Endothelial cell of umbilical vein (primary cell): ENCODE measurements around the gene CNTNAP1. TPM values are rescaled to one million over a fixed set of nuclear protein-coding genes. Genes with fewer than 3 reads are reported as not detected.

ENCODE experiments used
- BruUV-seq: library from RNA; stranded (reverse); fragments of 400-500 nt; replicated peaks from 2 replicates; lab custom pipeline; 2021; lab: Mats Ljungman, UMichigan
- CTCF ChIA-PET: fragments of 300-600, 350-600 bp; sonication (Branson Sonifier 250); formaldehyde crosslinking; loops from one replicate; lab custom pipeline; 2021; ENCODE audit warnings: antibody characterized with exemption, inconsistent platforms; lab: Charles Lee
- POLR2A ChIA-PET: fragments of 300-600, 350-600 bp; sonication (Branson Sonifier 250); formaldehyde crosslinking; loops from one replicate; lab custom pipeline; 2021; ENCODE audit warnings: antibody characterized with exemption, inconsistent platforms; lab: Charles Lee
- DNase-seq: peaks from one replicate; pipeline ENCODE4 v3.0.0-alpha.2; 2011; ENCODE audit warnings: low read depth, low spot score
- FAIRE-seq: peaks from 2 replicates; lab custom pipeline; 2011; peaks lifted over from hg19 to GRCh38; lab: Jason Lieb, UNC
- H2AFZ ChIP-seq: 2 replicates; pipeline ENCODE4 v1.6.0; 2012; ENCODE audit warnings: low read depth, low read length, control low read depth, inconsistent platforms
- H3K27ac ChIP-seq: 2 replicates; pipeline ENCODE4 v1.5.1; 2011; ENCODE audit warnings: low read depth, mild to moderate bottlenecking, control low read depth, low read length, moderate library complexity; ENCODE audit not compliant: insufficient read depth
- H3K27me3 ChIP-seq, 2 experiments: 2 replicates each; pipeline versions ENCODE4 v1.6.0 to v1.6.1; 2011; ENCODE audit warnings: low read length in 2 of 2, mixed read lengths in 1 of 2; ENCODE audit not compliant: control insufficient read depth in 2 of 2, insufficient read depth in 2 of 2
- H3K36me3 ChIP-seq, 2 experiments: 2 replicates in 1 of 2; 3 replicates in 1 of 2; pipeline ENCODE4 v1.5.1; 2011; ENCODE audit warnings: low read length in 2 of 2, mild to moderate bottlenecking in 1 of 2, moderate library complexity in 1 of 2; ENCODE audit not compliant: control insufficient read depth in 2 of 2, insufficient read depth in 2 of 2; ENCODE audit errors: extremely low read depth in 1 of 2
- H3K4me1 ChIP-seq: 3 replicates; pipeline ENCODE4 v1.5.1; 2011; ENCODE audit warnings: mild to moderate bottlenecking, low read length; ENCODE audit not compliant: control insufficient read depth, insufficient read depth; ENCODE audit errors: extremely low read depth
- H3K4me2 ChIP-seq: 2 replicates; pipeline ENCODE4 v1.6.1; 2011; ENCODE audit warnings: low read length, control low read depth, mixed read lengths; ENCODE audit not compliant: insufficient read depth
- H3K4me3 ChIP-seq, 3 experiments: fragments of 200-600 bp in 1 of 3; sonication (generic), shearing (Covaris generic) in 1 of 3; replicated peaks in 1 of 3; 2 replicates each; pipeline ENCODE4 v1.5.1; 2011 to 2016; ENCODE audit warnings: control low read depth in 3 of 3, low read length in 3 of 3, mild to moderate bottlenecking in 2 of 3, inconsistent platforms in 1 of 3, low read depth in 1 of 3, moderate library complexity in 1 of 3; ENCODE audit not compliant: insufficient read depth in 1 of 3
- H3K79me2 ChIP-seq: 2 replicates; pipeline ENCODE4 v1.6.0; 2012; ENCODE audit warnings: low read length, inconsistent platforms; ENCODE audit not compliant: control insufficient read depth, insufficient read depth
- H3K9ac ChIP-seq: replicated peaks from 2 replicates; pipeline ENCODE3; 2011; ENCODE audit warnings: low read length, control low read depth; ENCODE audit not compliant: insufficient read depth; ENCODE audit errors: extremely low read depth
- H3K9me1 ChIP-seq: replicated peaks from 3 replicates; pipeline ENCODE4 v1.6.0; 2011; ENCODE audit warnings: mild to moderate bottlenecking, low read length; ENCODE audit not compliant: control insufficient read depth, insufficient read depth; ENCODE audit errors: extremely low read depth
- H3K9me3 ChIP-seq: replicated peaks from 2 replicates; pipeline ENCODE4 v1.5.1; 2012; ENCODE audit warnings: low read length, inconsistent platforms; ENCODE audit not compliant: control insufficient read depth, insufficient read depth
- H4K20me1 ChIP-seq: replicated peaks from 2 replicates; pipeline ENCODE3; 2011; ENCODE audit warnings: mild to moderate bottlenecking, low read length; ENCODE audit not compliant: control insufficient read depth, insufficient read depth; ENCODE audit errors: extremely low read depth
- CTCF ChIP-seq, 2 donors: IDR thresholded peaks; 1 replicate in 1 of 2; 2 replicates in 1 of 2; pipeline ENCODE4 v1.5.1; 2011; ENCODE audit warnings: low read length in 2 of 2, mild to moderate bottlenecking in 2 of 2, moderate library complexity in 2 of 2, control low read depth in 1 of 2, inconsistent platforms in 1 of 2, low read depth in 1 of 2; ENCODE audit not compliant: insufficient read depth in 1 of 2; ENCODE audit errors: extremely low read depth in 1 of 2
- EZH2 ChIP-seq: IDR thresholded peaks from 2 replicates; pipeline ENCODE4 v1.6.1; 2012; ENCODE audit warnings: borderline replicate concordance, low read depth, mild to moderate bottlenecking, moderate library complexity, low read length, inconsistent platforms; ENCODE audit not compliant: severe bottlenecking
- FOS ChIP-seq: IDR thresholded peaks from 2 replicates; pipeline ENCODE4 v1.6.1; 2011; ENCODE audit warnings: mild to moderate bottlenecking, low read length, moderate library complexity, borderline replicate concordance; ENCODE audit not compliant: insufficient read depth
- GATA2 ChIP-seq: IDR thresholded peaks from 2 replicates; pipeline ENCODE4 v1.7.0; 2011; ENCODE audit warnings: low read depth, mild to moderate bottlenecking, moderate library complexity, mixed read lengths, low read length; ENCODE audit not compliant: insufficient read length, insufficient read depth
- JUN ChIP-seq: IDR thresholded peaks from 2 replicates; pipeline ENCODE4 v1.6.1; 2011; ENCODE audit warnings: borderline replicate concordance, low read depth; ENCODE audit not compliant: insufficient read length, insufficient read depth
- MAX ChIP-seq: IDR thresholded peaks from 2 replicates; pipeline ENCODE4 v1.6.1; 2011; ENCODE audit not compliant: insufficient read depth, insufficient read length
- MYC ChIP-seq: IDR thresholded peaks from one replicate; pipeline ENCODE4 v1.6.1; 2011; ENCODE audit warnings: mild to moderate bottlenecking, low read depth, low read length
- POLR2A ChIP-seq: IDR thresholded peaks from 2 replicates; pipeline ENCODE4 v1.6.1; 2012; ENCODE audit warnings: low read depth, mild to moderate bottlenecking, control low read depth, low read length
- POLR2AphosphoS5 ChIP-seq: IDR thresholded peaks from 2 replicates; pipeline ENCODE4 v1.6.1; 2012; ENCODE audit warnings: low read depth, mild to moderate bottlenecking, control low read depth, low read length, moderate library complexity; ENCODE audit not compliant: insufficient read depth
- dilution Hi-C: fragments of 300-500 bp; cut with MboI; formaldehyde crosslinking; loops from one replicate; pipeline ENCODE4 v1.15.0; 2019; ENCODE audit warnings: low sequenced_read_pairs; ENCODE audit not compliant: extremely low pct_ligation_motif_present
- intact Hi-C: fragments of 100-400 bp; cut with micrococcal nuclease; formaldehyde crosslinking; loops from one replicate; pipeline ENCODE4 v1.10.0; 2022
- polyA plus RNA-seq, 4 experiments: library from polyadenylated mRNA; depleted of rRNA in 3 of 4; stranded (reverse) in 3 of 4; unstranded in 1 of 4; fragments of >200 nt; gene quantifications; 2 replicates each; pipeline versions ENCODE4 v1.2.1 to v1.2.3, GENCODE V29; 2011 to 2012; ENCODE audit warnings: missing spikeins in 1 of 4
- total RNA-seq: library from RNA; stranded (reverse); gene quantifications from 2 replicates; pipeline ENCODE4 v1.2.3, GENCODE V29; 2021

Gene CNTNAP1
- total and polyA plus RNA-seq, 2 donors (not counting 3 experiments of a cell fraction or from before 2014, with no cell fraction given): 26.3 to 44.8 TPM

GRCh38 chr17:42698736-42699414 is 16.5 kb downstream of the CNTNAP1 start:
- H3K4me2 ChIP-seq: no peak overlapping the region

More at GRCh38 chr17:42698736-42699414, 16.5 kb downstream of the CNTNAP1 start:
- Histone ChIP-seq H3K9me3 (no peaks in the 10 kb centered on the region), H3K9me1 (no peaks in the 10 kb centered on the region), H3K4me1 (no peaks in the 10 kb centered on the region), H3K27me3 (no peaks in the 10 kb centered on the region), H2AFZ (no peak overlapping the region), H4K20me1 (no peaks in the 10 kb centered on the region), H3K36me3 (peaks cover 4 to 22% of the 10 kb centered on the region in 2 experiments), H3K4me3 (no peak overlapping the region), H3K27ac (no peak overlapping the region), H3K79me2 (no peaks in the 10 kb centered on the region), H3K9ac (no peak overlapping the region)
- TF ChIP-seq JUN: no peak
- TF ChIP-seq EZH2: no peak
- no peak for TF ChIP-seq CTCF (IDR thresholded peaks at IDR 0.05; ENCODE audit: extremely low read depth in 1 of 2, insufficient read depth in 1 of 2, low read depth in 1 of 2, low read length in 2 of 2)
- no peak for TF ChIP-seq POLR2A
- TF ChIP-seq POLR2AphosphoS5: no peak
- TF ChIP-seq GATA2: no peak
- TF ChIP-seq MAX: no peak
- no peak for TF ChIP-seq MYC
- no peak for TF ChIP-seq FOS
- no TSS peak for BruUV-seq
- dilution Hi-C loops: no loop called here
- ChIA-PET CTCF (interaction anchor here (0.6 to 3.1 kb wide), 4 partner anchors 15 to 121 kb away, joined by 3 to 19 read pairs (median 4); no protein-coding TSS in a partner anchor), POLR2A (interaction anchor here (0.7 kb wide), 1 partner anchor 81 kb away, joined by 3 read pairs; no protein-coding TSS in a partner anchor)
- FAIRE-seq (no peak), DNase-seq (no peak)
- intact Hi-C loops: no loop called here
